RWPE2 (cell line): Measurements from ENCODE around the gene OVOL2.

Source experiments
- ATAC-seq: fragments of 200-7000 bp; cut with Tn5 transposase; 3 replicates; pipeline ENCODE4 v1.9.1; 2021; ENCODE audit warnings: low read depth
- DNase-seq: peaks from one replicate; pipeline ENCODE4 v3.0.0-alpha.2; 2020; ENCODE audit warnings: low spot score
- H3K27ac ChIP-seq: fragments of 450-650 bp; 2 replicates; pipeline ENCODE4 v1.5.1; 2017; ENCODE audit warnings: mild to moderate bottlenecking; ENCODE audit not compliant: poor library complexity, severe bottlenecking
- H3K27me3 ChIP-seq: fragments of 250-450 bp; sonication (Bioruptor Pico); 2 replicates; pipeline ENCODE4 v1.5.1; 2021; ENCODE audit warnings: mild to moderate bottlenecking, moderate library complexity; ENCODE audit not compliant: insufficient read depth, poor library complexity, severe bottlenecking
- H3K36me3 ChIP-seq: fragments of 250-450 bp; sonication (Bioruptor Pico); 2 replicates; pipeline ENCODE4 v1.5.1; 2020; ENCODE audit warnings: low read depth, mild to moderate bottlenecking, moderate library complexity
- H3K4me1 ChIP-seq: fragments of 250-450 bp; sonication (Bioruptor Pico); 2 replicates; pipeline ENCODE4 v1.5.1; 2021; ENCODE audit warnings: mild to moderate bottlenecking, moderate library complexity; ENCODE audit not compliant: insufficient read depth, poor library complexity, severe bottlenecking
- H3K4me3 ChIP-seq: fragments of 250-450 bp; sonication (Bioruptor Pico); 2 replicates; pipeline ENCODE4 v1.5.1; 2021; ENCODE audit warnings: mild to moderate bottlenecking, moderate library complexity; ENCODE audit not compliant: severe bottlenecking
- H3K9me3 ChIP-seq: fragments of 250-450 bp; sonication (Bioruptor Pico); 2 replicates; pipeline ENCODE4 v1.5.1; 2021; ENCODE audit warnings: mild to moderate bottlenecking, moderate library complexity; ENCODE audit not compliant: severe bottlenecking
- TF ChIP-seq, protein P1 (sequence below): fragments of 450-650 bp; IDR thresholded peaks from one replicate; pipeline ENCODE4 v1.5.1; 2017; ENCODE audit warnings: mild to moderate bottlenecking, moderate library complexity; ENCODE audit not compliant: poor library complexity, severe bottlenecking

The OVOL2 gene

GRCh38 chr20:18014411-18014810, 43.3 kb downstream of the OVOL2 start:
- DNase-seq (no peak), ATAC-seq (no peak)
- Histone ChIP-seq H3K27ac (no peak overlapping the region), H3K36me3 (no peaks in the 10 kb centered on the region), H3K4me1 (no peaks in the 10 kb centered on the region), H3K27me3 (no peaks in the 10 kb centered on the region), H3K4me3 (no peak overlapping the region), H3K9me3 (no peaks in the 10 kb centered on the region)
- TF ChIP-seq, protein P1, sequence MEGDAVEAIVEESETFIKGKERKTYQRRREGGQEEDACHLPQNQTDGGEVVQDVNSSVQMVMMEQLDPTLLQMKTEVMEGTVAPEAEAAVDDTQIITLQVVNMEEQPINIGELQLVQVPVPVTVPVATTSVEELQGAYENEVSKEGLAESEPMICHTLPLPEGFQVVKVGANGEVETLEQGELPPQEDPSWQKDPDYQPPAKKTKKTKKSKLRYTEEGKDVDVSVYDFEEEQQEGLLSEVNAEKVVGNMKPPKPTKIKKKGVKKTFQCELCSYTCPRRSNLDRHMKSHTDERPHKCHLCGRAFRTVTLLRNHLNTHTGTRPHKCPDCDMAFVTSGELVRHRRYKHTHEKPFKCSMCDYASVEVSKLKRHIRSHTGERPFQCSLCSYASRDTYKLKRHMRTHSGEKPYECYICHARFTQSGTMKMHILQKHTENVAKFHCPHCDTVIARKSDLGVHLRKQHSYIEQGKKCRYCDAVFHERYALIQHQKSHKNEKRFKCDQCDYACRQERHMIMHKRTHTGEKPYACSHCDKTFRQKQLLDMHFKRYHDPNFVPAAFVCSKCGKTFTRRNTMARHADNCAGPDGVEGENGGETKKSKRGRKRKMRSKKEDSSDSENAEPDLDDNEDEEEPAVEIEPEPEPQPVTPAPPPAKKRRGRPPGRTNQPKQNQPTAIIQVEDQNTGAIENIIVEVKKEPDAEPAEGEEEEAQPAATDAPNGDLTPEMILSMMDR, result no peak

DNA sequence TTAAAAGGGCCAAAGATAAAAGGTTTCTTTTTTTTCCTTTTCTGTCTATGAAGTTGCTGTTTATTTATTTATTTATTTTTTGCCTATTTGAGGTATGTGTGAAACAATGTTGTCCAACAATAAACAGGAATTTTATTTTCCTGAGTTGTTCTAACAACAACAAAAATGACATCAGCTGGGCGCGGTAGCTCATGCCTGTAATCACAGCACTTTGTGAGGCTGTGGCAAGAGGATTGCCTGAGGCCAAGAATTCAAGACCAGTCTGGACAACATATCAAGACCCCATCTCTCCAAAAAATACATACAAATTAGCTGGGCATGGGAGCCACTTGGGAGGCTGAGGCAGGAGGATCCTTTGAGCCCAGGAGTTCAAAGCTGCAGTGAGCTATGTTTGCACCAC, 44.8 kb downstream of the OVOL2 start:
- Histone ChIP-seq H3K4me3 (no peak overlapping the region), H3K27ac (no peak overlapping the region), H3K9me3 (no peaks in the 10 kb centered on the region), H3K4me1 (no peaks in the 10 kb centered on the region), H3K36me3 (no peaks in the 10 kb centered on the region), H3K27me3 (no peaks in the 10 kb centered on the region)
- TF ChIP-seq, protein P1, result no peak
- ATAC-seq, result no peak
- no peak for DNase-seq

- DNase-seq (no peak), ATAC-seq (no peak)
- no peaks in the 10 kb centered on the region for H3K27me3 ChIP-seq
- H3K9me3 ChIP-seq, result no peaks in the 10 kb centered on the region
- no peaks in the 10 kb centered on the region for H3K4me1 ChIP-seq
- no peak overlapping the region for H3K27ac ChIP-seq
- H3K4me3 ChIP-seq, result no peak overlapping the region
- no peaks in the 10 kb centered on the region for H3K36me3 ChIP-seq
- TF ChIP-seq, protein P1, result no peak
Observed at GRCh38 chr20:18011951-18012645, 45.6 kb downstream of the OVOL2 start.

DNA sequence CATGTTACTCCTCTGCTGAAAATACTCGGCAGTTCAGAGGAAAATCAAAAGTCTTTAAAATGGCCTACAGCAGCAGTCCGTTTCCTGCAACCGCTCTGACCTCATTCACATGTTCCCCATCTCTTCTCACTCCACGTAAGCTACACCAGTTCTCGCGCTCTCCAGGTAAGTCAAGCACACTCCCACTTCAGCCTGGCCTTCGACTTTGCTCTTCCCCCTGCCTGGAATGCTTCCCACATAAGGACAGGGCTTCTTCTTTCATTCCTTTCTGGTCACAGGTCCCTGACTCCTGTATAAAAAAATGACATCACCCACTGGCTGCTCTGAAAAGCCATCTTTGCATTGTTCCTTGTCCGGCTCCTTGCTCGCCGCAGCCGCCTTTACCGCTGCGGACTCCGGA, 46.2 kb downstream of the OVOL2 start:
- DNase-seq, result no peak
- Histone ChIP-seq H3K9me3 (no peaks in the 10 kb centered on the region), H3K36me3 (no peaks in the 10 kb centered on the region), H3K27me3 (no peaks in the 10 kb centered on the region), H3K4me1 (no peaks in the 10 kb centered on the region), H3K4me3 (no peak overlapping the region), H3K27ac (no peak overlapping the region)
- no peak for ATAC-seq
- TF ChIP-seq, protein P1, result no peak

GRCh38 chr20:18009116-18009515, 48.6 kb downstream of the OVOL2 start:
- ATAC-seq (no peak), DNase-seq (no peak)
- Histone ChIP-seq H3K4me1 (no peaks in the 10 kb centered on the region), H3K4me3 (no peak overlapping the region), H3K27ac (no peak overlapping the region), H3K36me3 (no peaks in the 10 kb centered on the region), H3K9me3 (no peaks in the 10 kb centered on the region), H3K27me3 (no peaks in the 10 kb centered on the region)
- TF ChIP-seq, protein P1, result no peak
